ENCODE data around the gene IFI27L1. TPM values are rescaled to one million over a fixed set of nuclear protein-coding genes. Genes with fewer than 3 reads are reported as not detected.

Gene IFI27L1
- polyA plus RNA-seq, 3 donors = 2.1 to 3.1 (median 2.2) TPM

GRCh38 chr14:94127330-94127729 is 46.2 kb downstream of the IFI27L1 start:
- Histone ChIP-seq H3K36me3 (replicated peaks in 1 of 2; ENCODE audit: control insufficient read depth in 1 of 2, insufficient read depth in 2 of 2, low read length in 2 of 2) (peaks cover 13 to 15% of the 10 kb centered on the region in 2 donors), H3K79me2 (ENCODE audit: insufficient read depth, low read length) (no peaks in the 10 kb centered on the region), H3K27ac (ENCODE audit: low read depth in 1 of 2, low read length in 2 of 2) (no peak overlapping the region), H4K20me1 (ENCODE audit: insufficient read depth, low read length) (no peaks in the 10 kb centered on the region), H3K9ac (ENCODE audit: insufficient read depth, low read length, poor library complexity, severe bottlenecking) (no peak overlapping the region), H2AFZ (ENCODE audit: insufficient read depth, low read depth, low read length, poor library complexity, severe bottlenecking) (no peak overlapping the region), H3K4me3 (replicated peaks in 1 of 3; ENCODE audit: low read depth in 2 of 3, low read length in 3 of 3) (no peak overlapping the region), H3K27me3 (ENCODE audit: control insufficient read depth in 2 of 2, insufficient read depth in 2 of 2, low read length in 2 of 2) (peaks cover 0 to 8% of the 10 kb centered on the region in 2 donors), H3K4me1 (ENCODE audit: control insufficient read depth in 1 of 2, insufficient read depth in 2 of 2, low read length in 2 of 2) (peaks cover 13 to 24% of the 10 kb centered on the region in 2 donors), H3K4me2 (replicated peaks; ENCODE audit: extremely low read depth, low read length, poor library complexity, severe bottlenecking) (no peak overlapping the region), H3K9me3 (replicated peaks in 1 of 2; ENCODE audit: control insufficient read depth in 1 of 2, insufficient read depth in 1 of 2, low read length in 2 of 2) (no peaks in the 10 kb centered on the region)
- H3K4me1 Mint-ChIP-seq = peaks cover 16% of the 10 kb centered on the region
- peaks cover 0 to 6% (median 0%) of the 10 kb centered on the region in 7 donors for H3K9me3 Mint-ChIP-seq
- no peak for TF ChIP-seq CTCF (IDR thresholded peaks at IDR 0.05)
- intact Hi-C loops (cut with micrococcal nuclease) = no loop called here
- 100% methylated on average over 1 of the region's 6 CpGs for WGBS (ENCODE audit: insufficient coverage)
- no peak for DNase-seq
- H3K27ac Mint-ChIP-seq = peak overlapping the region in 1 of 7 donors; percentile 6
- no peak overlapping the region for H3K4me3 Mint-ChIP-seq
- peaks cover 5 to 14% (median 11%) of the 10 kb centered on the region in 3 donors for H3K27me3 Mint-ChIP-seq (ENCODE audit: low read depth in 3 of 3)
- peaks cover 6 to 14% of the 10 kb centered on the region in 2 donors for H3K36me3 Mint-ChIP-seq

- intact Hi-C loops (cut with micrococcal nuclease) = loop anchor here in 1 of 2 donors (2.0 kb wide), 1 partner anchor 52 kb away; no protein-coding TSS in a partner anchor
Observed at GRCh38 chr14:94128216-94128839, 47.2 kb downstream of the IFI27L1 start.

More at GRCh38 chr14:94128216-94128839, 47.2 kb downstream of the IFI27L1 start:
- peak overlapping the region in 5 of 7 donors; percentile 2 to 87 (median 79) for H3K27ac Mint-ChIP-seq
- Histone ChIP-seq H3K4me2 (replicated peaks; ENCODE audit: extremely low read depth, low read length, poor library complexity, severe bottlenecking) (peak overlapping the region; percentile 97), H3K27ac (ENCODE audit: low read depth in 1 of 2, low read length in 2 of 2) (no peak overlapping the region), H3K4me1 (ENCODE audit: control insufficient read depth in 1 of 2, insufficient read depth in 2 of 2, low read length in 2 of 2) (peaks cover 13 to 24% of the 10 kb centered on the region in 2 donors), H3K9ac (ENCODE audit: insufficient read depth, low read length, poor library complexity, severe bottlenecking) (no peak overlapping the region), H2AFZ (ENCODE audit: insufficient read depth, low read depth, low read length, poor library complexity, severe bottlenecking) (peak overlapping the region; percentile 97), H3K4me3 (replicated peaks in 1 of 3; ENCODE audit: low read depth in 2 of 3, low read length in 3 of 3) (peak overlapping the region in 1 of 3 experiments; percentile 78), H3K79me2 (ENCODE audit: insufficient read depth, low read length) (no peaks in the 10 kb centered on the region), H3K9me3 (replicated peaks in 1 of 2; ENCODE audit: control insufficient read depth in 1 of 2, insufficient read depth in 1 of 2, low read length in 2 of 2) (no peaks in the 10 kb centered on the region), H3K36me3 (replicated peaks in 1 of 2; ENCODE audit: control insufficient read depth in 1 of 2, insufficient read depth in 2 of 2, low read length in 2 of 2) (peaks cover 13 to 15% of the 10 kb centered on the region in 2 donors), H3K27me3 (ENCODE audit: control insufficient read depth in 2 of 2, insufficient read depth in 2 of 2, low read length in 2 of 2) (peaks cover 0 to 8% of the 10 kb centered on the region in 2 donors), H4K20me1 (ENCODE audit: insufficient read depth, low read length) (no peaks in the 10 kb centered on the region)
- peaks cover 6 to 14% of the 10 kb centered on the region in 2 donors for H3K36me3 Mint-ChIP-seq
- no peak for TF ChIP-seq CTCF (IDR thresholded peaks at IDR 0.05)
- H3K4me3 Mint-ChIP-seq = peak overlapping the region in 1 of 2 donors; percentile 94
- 98% methylated on average over 13 of the region's 14 CpGs for WGBS (ENCODE audit: insufficient coverage)
- H3K4me1 Mint-ChIP-seq = peaks cover 16% of the 10 kb centered on the region
- peaks cover 0 to 3% (median 0%) of the 10 kb centered on the region in 7 donors for H3K9me3 Mint-ChIP-seq
- DNase-seq = no peak
- H3K27me3 Mint-ChIP-seq (ENCODE audit: low read depth in 3 of 3) = peaks cover 4 to 14% (median 11%) of the 10 kb centered on the region in 3 donors

Data from CD14-positive monocyte (primary cell).